ENCODE data around the gene HP.

DNA sequence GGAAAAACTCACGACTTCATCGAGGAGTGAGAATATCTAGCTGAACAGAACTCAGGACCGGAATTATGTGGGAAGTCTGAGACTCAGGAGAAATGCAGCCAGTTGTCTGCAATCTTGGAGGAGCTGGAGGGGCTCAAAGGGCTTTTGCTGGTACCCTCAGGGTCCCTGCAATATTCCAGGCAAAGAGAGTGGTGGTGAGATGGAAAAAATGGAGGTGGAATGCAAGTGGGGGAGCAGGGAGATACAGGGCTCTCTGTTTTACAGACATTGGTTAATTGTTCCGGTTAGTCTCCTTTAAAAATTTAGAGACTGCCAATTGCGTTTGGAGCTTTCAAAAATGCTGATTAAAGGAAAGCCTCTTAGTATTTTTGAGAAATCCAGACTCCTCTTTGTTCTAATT is 18.2 kb upstream of the HP start:
- TF ChIP-seq TAF1 (IDR thresholded peaks at IDR 0.05; ENCODE audit: low read depth, low read length) (no peak), POLR2AphosphoS5 (IDR thresholded peaks at IDR 0.05; ENCODE audit: low read depth, low read length) (no peak), POLR2A (IDR thresholded peaks at IDR 0.05; ENCODE audit: low read depth, low read length) (no peak), SPI1 (IDR thresholded peaks at IDR 0.05; ENCODE audit: low read depth, low read length) (no peak), PAX5 (IDR thresholded peaks at IDR 0.05; ENCODE audit: insufficient read depth, low read length, severe bottlenecking) (no peak)
